Amygdala (tissue), 56 donors: ENCODE results near the gene ASTN2.
"Not testable (repeated sequence)": the region's sequence is repeated elsewhere in the genome, so short reads cannot be mapped to it uniquely, and the experiment has no call there.

Experiments
- DNase-seq, 56 donors: peaks; one replicate each; lab custom pipeline; 2025; lab: John Stamatoyannopoulos, UW

Gene ASTN2

GRCh38 chr9:117088786-117089185 is 326.1 kb downstream of the ASTN2 start:
- DNase-seq, result no peak

DNA sequence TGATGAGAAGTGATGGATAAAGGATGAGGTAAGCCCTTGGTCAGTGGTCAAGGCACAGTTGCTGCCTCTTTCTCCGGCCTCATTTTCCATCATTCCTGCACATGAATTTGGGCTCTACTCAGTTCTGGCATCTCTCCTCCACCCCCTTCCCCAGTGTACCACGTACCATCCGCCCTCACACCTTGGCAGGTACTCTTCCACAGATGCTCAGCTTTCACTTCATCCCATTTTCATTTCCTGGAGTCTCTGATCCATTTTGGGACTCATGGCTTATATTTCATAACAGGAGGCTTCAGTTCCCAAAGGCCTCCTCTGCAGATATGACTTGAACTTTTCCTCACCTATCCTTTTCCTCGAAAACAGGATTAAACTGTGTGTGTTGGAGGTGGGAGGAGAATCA is 326.7 kb downstream of the ASTN2 start:
- DNase-seq, result no peak

- no peak for DNase-seq
Observed at GRCh38 chr9:117084221-117084620, 330.6 kb downstream of the ASTN2 start.

GRCh38 chr9:117083559-117083958 is 331.3 kb downstream of the ASTN2 start:
- no peak for DNase-seq

DNA sequence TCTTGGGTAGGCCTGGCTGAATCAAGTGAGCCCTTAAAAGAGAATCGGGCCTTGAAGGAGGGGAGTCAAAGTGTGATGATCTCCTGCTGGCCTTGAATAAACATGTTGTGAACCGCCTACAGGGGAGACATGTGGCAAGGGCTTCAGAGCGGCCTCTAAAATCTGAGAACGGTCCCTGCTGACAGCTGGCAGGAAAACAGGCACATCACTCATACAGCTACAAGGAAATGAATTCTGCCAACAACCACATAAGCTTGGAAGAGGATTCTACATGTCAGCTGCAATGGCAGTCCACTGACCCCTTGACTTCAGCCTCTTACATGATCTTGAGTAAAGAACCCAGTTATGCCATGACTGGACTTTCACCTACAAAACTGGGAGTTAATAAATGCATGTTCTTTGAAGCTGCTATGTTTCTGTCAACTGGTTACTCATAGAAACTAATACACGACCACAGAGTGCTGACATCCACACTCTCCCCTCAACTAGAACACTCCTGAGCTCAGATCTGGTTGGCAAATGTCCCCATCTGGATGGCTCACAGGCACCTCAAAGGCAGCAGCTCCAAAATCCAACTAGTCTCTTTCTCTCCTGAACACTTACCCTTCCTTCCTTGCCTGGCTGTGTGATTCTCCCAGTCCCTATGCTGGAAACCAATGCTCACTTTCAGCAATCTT is 333.1 kb downstream of the ASTN2 start:
- DNase-seq, result no peak

DNA sequence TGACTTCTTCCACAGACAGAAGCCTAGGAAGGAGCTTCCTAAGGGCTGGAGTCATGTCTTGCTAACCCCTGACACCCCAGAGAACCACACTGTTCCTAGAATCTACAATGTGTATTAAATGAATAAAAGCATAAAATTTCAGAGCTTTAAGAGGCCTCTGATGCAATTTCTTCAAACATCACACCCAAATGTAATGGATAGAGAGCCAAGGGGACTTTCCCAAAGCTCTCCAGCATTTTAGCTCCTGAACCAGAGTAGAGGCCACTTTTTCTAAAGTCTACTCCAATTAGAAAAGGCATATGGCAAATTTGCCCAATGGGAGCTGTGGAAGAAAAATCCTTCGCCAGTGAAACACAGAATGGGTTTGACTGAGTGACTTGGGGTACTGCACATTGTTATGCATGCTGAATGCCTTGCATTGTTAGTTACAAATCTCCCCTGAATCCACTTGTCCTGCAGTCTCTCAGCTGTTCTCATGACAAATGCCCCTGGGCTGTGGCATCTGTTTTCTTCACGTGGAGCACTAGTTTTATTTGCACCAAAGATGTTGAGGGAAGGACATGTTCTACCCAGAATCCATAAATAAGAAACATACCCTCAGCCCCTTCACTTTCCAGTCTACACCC is 334.0 kb downstream of the ASTN2 start:
- no peak for DNase-seq

DNA sequence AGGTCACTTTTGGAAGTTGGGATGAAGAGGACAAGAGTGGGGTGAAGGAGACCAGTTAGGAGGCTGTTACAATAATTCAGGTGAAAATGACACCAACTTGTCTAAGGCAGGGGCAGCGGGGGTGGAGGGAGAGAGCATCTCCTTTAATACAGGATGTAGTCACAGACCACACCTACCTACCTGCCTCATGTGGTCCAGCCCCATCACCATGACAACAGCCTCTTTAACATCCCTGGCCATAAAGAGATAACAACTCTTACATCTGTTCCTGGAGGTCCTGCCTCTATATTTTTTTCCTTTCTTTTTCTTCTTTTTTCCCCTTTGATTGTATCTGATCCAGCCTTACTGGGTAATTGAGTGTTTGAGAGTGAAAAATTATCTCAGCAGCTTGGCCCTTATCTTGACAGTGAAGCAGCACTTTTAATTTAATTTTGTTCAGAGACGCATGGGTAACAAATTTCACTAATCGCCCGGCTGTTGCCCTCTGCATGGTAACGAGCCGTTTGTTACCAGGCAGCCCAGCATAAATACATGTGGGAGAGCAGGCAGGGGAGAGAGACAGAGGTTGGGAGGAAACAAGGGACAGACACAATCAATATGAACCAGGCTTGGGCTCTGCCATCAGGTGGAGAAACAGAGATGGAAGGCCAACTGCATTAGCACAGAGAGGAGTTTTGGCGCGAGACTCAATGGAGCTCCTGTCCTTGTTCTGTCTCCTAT is 338.1 kb downstream of the ASTN2 start:
- DNase-seq, result no peak

DNA sequence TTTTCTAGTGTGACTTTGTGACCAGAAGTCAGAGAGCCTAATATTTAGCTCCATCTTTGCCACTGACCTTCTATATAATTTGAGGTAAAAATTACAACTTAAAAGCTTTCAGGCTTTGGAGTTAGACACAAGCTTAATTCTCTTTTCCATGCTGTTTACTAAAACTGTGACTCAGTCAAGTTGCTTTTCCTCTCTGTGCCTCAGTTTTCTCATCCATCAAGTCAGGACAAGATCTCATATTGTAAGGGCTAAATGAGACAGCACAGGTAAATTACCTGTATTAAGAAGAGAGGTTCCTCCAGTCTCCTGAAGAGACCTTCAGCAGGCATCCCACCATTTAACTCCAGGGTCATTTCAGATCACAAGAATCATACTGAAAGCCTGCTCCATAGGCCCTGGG is 339.2 kb downstream of the ASTN2 start:
- DNase-seq, result no peak

DNA sequence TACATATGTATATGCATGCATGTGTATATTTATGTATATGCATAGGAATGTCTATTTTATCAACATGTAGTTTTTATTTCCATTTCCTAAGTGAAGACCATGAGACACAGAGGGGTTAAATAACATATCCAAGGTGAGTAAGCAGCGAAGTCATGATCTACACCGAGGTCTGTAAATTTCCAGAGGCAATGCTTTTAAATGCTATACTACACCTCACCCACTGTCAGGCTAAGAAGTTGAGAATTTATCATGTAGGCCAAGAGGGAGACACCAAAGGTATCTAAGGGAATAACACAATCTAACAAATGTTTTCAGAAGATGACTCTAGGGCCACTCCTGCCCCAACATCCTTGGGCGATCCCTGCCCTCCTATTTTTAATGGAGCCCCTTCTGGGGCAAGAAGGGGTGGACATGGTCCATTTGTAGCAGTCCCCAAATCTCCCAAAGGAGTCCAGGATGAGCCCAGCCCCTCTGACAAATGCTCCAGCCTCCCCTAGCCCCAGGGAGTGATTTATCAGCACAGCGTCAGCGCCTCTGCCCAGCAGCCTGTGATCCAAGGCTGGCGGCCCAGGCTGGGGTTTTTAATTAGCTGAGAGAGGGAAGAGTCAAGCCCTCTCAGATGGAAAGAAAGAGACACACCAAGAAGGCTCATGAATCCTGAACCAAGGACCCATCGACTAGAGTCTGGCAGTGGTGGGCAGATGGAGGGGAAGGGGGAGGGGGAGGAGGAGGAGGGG is 339.9 kb downstream of the ASTN2 start:
- DNase-seq, result no peak

DNA sequence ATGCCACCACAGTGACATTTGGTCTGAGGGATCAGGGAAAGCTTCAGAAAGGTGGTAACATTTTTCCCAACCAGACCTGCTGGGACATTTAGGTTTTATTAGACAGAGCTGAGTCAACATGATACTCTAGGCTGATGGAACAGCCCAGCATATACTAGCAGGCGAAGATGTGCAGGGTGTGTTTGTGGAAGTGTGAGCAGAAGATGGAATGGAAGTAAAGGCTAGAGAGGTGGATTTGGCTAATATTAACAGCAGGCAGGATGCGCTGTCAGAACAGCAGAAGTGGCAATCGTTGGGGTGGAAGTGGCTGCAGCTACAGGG is 340.6 kb downstream of the ASTN2 start:
- DNase-seq, result no peak

DNA sequence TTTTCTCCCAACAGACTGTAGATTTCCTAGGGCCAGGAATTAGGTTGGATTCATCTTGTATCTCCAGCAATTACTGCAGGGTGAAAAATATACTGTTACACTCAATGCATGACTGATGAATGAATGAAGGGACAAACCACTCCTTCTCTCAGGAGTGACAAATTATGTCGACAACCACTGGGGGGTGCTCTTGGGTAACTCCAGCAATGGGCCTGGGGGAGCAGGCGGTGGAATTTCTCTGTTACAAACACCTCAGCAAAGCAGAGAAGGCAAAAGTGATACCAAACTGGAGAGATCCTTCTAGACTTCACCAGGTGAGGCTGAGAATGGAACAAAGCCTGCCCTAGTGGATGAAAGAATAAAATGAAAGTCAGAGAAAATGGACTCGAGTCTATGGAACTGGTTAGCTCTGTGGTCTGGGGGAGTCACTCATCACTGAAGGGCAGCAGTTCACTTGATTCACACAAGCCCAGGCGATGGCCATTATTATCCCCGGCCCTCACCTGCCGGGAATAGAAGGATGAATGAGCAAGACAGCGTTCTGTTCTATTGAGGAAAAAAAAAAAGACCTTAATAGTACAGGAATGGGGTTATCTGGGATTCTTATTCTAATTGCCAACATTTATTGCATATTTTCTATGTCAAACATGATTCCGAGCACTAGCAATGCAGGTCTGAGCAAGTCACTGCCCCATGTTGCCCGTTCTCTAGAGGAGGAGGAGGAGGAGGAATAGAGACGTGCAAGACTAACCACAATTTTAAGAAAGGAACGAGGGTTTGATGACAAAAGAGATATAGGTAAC is 341.1 kb downstream of the ASTN2 start:
- peak in 27 of 56 donors; percentile 2 to 60 (median 17) for DNase-seq

DNA sequence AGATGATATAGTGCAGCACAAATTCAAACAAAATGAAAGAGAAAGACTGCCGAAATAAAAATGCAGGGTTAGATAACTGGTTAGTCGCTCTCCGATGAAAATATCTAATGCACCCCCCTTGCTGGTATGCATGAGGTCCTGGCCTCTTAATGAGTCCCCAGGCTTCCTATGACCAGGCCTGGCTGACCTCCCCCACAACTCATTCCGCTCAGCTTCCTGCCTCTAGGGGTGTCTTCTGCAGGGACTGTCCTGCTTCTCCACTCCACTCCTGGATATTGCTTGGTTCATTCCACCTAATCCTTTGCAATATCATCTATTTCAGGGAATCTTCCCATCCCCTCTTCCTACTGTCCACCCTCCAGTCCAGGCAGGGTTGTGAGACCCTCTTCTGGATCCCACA is 341.8 kb downstream of the ASTN2 start:
- DNase-seq, result no peak

DNA sequence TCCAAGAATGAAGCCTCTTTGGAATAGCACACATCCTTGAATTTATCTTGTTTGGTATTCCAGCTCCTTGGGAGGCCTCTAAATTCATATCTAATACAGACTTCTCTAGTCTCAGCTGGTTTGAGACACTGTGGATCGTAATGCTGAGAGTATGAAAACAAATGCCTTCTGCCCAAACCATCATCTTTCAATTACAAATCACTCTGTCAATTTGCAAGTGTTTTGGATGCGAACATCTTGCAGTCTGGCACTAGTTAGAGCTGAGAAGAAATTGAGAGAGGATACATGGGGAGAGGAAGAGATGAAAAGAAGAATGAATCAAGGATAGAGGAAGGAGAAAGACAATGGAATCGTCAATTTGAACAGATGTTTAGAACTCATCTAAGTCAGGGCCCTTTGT is 342.6 kb downstream of the ASTN2 start:
- DNase-seq, result no peak

GRCh38 chr9:117071673-117072207 is 343.1 kb downstream of the ASTN2 start:
- DNase-seq, result not testable (repeated sequence)

DNA sequence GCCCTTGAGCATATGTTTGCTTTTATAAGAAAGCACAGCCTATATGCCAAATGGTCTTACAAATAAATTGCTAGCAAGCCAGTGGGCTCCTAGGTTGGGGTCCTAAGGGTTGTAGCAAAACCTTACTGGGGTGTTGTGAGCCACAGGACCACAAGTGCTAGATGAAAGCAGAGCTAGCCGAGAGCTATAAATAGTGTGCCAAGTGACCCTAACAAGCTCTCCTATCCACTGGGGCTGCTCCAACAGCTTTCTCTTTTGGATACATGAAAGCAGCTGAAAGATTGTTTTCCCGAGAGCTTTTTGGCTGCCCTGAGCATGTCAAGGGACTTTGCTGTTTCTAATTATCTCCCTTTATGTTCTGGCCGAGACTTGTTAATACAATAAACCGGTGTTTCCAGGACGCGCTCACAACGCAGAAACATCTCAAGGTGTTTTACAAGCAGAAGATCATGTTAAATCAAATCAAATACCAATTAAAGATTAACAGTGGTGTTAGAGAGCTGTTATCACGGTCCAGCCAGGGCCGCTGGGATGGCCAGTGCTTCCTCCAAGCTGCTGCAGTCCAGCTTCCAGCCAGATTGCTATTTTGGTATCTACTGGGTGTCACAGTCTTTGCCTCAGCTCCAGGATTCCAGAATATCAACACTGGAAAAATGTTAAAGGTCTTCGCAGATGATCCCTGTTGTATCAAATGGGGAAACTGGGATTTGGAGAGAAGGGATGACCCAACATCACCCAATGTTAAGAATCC is 351.0 kb downstream of the ASTN2 start:
- DNase-seq, result no peak

DNA sequence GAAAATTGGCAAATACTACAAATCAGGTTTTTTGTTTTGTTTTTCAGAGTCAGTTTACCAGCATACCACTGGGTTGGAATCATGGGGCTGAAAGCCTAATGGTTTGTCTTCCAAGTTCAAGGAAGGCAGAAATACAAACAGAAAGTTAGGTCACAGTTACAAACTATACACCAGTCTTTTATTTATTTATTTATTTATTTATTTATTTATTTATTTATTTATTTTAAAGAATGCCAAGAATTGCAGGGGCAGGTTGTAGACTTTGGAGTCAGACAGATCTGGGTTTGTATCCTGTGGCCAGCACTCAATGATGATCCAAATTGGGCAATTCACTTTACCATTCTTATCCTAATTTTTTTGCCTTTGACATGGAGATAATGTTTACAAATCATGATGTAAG is 353.9 kb downstream of the ASTN2 start:
- DNase-seq, result no peak

DNA sequence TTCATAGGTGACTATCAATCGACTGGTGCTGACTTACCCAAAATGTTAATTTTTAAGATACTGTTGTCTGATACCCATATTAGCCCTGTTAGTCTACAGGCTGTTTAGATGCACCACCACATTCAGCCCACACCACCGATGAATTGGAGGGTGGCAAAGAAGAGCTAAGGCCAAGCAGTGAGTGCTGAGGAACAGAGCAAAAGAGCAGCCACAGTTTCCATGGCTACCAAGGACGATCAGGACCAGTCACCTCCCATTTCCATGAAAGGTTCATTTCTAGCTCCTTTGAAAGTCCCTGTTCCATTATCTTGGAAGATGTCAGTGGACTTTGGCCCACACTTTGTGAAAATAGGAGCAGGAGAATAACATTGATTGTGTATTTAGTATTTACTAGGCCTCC is 364.9 kb downstream of the ASTN2 start:
- DNase-seq, result no peak

DNA sequence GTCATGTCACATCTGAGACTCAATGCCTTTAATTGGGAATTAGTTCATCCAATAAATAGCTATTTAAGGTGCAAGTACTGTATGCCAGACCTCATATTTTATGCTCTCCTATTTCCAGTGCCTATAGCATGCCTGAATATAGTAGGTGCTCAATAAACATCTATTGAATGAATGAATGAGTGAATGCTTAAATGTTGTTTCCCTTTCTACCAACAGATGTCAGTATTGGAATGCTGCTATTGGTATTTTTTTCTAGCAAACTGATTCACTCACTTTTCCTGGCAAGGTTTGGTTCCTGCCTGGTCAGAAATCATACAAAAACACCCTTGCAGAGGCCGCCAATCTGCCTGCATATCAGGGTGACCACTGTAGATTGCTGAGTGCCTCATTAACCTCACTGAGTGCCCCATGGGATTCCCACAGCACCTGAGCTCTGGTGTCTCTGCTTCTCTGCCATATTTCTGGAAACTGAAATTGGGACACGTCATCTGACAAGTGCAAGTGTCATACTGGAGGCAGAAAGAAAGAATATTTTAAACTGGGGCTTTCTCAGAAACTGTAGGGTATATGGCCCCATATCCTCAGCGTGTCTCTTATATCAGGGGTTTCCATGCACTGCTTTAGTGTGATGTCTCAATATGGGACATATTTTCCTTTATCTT is 368.1 kb downstream of the ASTN2 start:
- no peak for DNase-seq

DNA sequence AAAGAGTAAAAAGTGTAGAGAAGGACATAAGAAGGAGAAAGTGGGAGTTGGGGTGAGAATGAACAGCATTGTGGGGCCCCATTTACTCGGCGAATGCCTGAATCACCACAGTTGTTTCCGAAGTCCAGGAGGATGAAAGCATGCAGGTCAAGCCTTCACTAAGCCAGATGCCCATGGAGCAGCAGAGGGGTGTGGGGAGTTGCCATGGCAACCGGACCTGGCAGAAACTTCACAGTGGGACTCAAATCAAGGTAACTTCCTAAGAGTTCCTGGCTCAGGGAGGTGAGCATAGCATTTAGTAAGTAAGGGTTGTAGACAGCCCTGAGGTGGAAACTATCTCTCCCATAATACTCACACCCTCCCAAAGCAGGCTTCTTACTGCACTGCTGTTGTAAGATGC is 370.6 kb downstream of the ASTN2 start:
- no peak for DNase-seq
